GM19467 (cell line): ENCODE measurements around the gene OLIG2.

Source experiments
- ATAC-seq: cut with Tn5 transposase; IDR thresholded peaks from one replicate; pipeline ENCODE4 v1.9.1; 2021; ENCODE audit warnings: mild to moderate bottlenecking, moderate library complexity; ENCODE audit not compliant: unreplicated experiment

The OLIG2 gene

DNA sequence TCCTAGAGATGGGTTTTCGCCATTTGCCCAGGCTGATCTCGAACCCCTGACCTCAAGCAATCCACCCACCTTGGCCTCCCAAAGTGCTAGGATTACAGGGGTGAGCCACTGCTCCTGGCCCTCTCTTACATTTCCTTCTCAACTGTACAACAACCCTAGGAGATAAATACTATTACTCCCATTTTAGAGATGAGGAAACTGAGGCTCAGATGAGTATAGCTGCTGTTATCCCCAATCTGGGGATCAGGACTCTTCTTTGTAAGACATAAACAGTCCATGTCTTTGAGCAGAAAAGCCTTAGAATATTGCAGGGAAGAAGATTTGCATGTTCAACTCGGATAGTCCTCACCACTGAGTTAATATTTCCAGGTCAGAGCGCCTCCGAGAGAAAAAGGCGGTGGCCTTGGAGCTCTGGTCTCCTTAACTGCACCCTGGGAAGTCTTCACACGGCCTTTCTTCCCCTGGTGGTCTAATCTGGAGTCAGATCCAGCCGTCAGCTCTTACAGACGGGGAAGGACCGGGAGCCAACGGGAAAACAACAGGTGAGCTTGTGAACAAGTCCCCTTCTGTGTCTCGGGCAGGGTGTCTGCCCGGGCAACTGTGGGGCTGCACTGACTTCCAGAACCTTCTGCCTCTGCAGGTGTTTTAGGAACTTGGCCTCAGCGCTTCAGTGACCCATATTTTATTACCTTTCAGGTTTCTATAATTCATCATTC is 38.3 kb downstream of the OLIG2 start:
- no peak for ATAC-seq

DNA sequence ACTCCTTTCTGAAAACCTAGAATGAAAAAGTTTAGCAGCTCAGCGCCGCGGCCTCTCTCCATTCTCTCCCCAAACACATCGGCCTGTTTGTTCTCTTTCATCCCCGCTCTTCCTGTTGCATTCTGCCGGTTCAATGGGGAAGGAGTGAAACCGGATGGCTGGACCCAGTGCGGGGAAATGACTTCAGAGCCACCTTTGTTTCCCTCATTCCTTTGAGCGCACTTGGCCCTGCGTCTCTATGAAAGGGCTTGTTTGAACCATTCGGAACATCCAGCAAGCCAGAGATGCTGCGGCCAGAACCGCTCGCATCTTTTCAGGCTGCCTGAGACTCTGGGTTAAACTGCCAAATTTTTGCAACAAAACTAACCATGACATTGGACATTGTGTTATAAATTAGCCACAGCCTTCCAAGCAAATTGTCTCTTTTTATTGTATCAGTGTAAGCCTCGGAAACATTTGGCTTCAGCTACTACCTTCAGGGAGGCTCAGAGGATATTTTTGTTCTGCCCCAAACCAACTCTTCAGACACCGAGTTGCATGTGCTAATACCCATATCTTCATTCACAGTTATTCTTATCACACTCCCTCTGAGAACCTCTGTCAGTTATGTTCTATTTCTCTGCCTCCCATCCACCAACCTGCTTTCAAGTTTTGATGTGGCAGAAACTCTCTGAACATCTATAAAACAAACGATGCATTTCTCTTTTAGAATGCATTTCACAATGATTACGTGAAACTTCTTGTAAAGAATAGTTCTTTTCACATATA is 39.1 kb downstream of the OLIG2 start:
- ATAC-seq: no peak

DNA sequence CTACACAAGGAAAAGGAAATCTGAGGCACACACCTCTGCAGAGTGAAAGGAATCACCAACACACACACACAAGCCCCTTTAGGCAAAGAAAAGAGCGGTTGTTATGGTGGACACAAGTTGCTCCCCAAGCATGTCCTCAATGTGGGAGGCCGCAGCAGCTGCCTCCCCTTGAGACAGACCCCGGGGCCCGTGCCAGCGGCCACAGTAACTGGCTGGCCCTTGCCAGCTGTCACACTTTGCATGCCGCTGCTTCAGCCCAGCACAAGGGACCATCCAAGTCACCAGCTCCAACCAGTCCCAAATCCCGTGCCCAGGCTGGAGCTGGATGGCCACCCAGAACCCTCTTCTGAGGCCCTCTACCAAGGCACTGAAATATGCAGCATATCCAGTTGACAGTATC is 41.3 kb downstream of the OLIG2 start:
- ATAC-seq: no peak

DNA sequence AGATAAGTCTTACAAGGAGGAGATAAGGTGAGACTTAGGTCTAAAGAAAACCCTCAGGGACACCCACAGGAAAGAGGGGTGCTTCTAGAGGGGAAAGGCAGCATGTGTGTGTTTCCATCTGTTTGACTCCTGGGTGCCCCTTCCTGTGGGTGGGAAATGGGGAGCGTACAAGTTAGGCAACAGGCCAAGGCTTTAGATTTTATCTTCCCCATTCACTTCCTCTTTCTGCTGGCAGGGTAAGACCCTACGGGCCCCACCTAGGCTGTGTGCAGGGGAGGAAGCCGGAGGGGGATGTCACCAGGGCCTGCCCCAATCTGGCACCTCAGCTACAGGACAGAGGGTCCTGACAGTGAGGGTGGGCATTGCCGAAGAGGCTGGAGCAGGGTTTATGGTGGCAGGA is 41.7 kb downstream of the OLIG2 start:
- no peak for ATAC-seq

DNA sequence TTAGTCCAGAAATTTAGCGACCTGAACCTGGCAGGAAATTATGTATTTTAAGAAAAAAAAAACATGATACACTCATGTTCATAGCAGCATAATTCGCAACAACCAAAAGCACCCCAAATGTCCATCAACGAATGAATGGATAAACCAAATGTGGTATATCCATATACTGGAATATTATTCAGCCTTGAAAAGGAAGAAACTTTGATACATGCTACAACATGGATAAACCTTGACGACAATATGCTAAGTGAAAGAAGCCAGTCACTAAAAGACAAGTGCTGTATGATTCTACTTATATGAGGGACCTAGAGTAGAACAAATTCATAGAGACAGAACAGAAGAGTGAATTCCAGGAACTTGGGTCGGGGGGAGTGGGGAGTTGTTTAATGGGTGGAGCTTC is 43.5 kb downstream of the OLIG2 start:
- no peak for ATAC-seq

DNA sequence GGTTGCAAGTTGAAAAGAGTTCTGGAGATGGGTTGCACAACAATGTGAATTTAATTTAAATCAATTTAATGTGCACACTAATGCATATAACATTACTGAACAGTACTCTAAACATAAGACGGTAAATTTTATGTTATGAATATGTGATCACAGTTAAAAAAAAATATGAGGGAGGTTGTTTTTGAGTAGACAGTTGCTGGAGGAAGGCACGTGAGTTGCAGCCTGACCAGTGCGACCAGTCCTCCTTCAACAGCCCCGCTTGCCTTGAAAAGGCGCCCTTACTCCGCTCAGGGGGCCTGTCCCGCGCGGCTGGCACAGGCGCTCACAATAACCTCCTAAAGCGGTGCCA is 43.9 kb downstream of the OLIG2 start:
- ATAC-seq: no peak

DNA sequence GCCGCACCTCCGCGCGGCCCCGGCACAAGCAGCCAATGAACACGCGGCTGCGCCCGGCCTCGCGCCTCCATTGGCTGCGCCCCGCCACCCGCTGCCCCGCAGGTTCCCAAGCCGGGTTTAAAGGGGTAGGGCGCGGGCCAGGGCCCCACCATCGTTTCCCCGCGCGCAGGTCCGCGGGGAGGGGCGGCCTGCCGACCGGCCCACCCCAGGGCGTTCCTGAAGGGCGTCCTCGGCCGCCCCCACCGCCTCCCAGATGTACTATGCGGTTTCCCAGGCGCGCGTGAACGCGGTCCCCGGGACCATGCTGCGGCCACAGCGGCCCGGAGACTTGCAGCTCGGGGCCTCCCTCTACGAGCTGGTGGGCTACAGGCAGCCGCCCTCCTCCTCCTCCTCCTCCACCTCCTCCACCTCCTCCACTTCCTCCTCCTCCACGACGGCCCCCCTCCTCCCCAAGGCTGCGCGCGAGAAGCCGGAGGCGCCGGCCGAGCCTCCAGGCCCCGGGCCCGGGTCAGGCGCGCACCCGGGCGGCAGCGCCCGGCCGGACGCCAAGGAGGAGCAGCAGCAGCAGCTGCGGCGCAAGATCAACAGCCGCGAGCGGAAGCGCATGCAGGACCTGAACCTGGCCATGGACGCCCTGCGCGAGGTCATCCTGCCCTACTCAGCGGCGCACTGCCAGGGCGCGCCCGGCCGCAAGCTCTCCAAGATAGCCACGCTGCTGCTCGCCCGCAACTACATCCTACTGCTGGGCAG is 44.4 kb downstream of the OLIG2 start, which contains the start of gene OLIG1:
OLIG1 (plus strand) TSS at position 148 of the 750 bp plus-strand sequence; CDS start at position 254, 106 bp downstream.
- no peak for ATAC-seq

DNA sequence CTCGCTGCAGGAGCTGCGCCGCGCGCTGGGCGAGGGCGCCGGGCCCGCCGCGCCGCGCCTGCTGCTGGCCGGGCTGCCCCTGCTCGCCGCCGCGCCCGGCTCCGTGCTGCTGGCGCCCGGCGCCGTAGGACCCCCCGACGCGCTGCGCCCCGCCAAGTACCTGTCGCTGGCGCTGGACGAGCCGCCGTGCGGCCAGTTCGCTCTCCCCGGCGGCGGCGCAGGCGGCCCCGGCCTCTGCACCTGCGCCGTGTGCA is 44.9 kb downstream of the OLIG2 start:
- no peak for ATAC-seq

DNA sequence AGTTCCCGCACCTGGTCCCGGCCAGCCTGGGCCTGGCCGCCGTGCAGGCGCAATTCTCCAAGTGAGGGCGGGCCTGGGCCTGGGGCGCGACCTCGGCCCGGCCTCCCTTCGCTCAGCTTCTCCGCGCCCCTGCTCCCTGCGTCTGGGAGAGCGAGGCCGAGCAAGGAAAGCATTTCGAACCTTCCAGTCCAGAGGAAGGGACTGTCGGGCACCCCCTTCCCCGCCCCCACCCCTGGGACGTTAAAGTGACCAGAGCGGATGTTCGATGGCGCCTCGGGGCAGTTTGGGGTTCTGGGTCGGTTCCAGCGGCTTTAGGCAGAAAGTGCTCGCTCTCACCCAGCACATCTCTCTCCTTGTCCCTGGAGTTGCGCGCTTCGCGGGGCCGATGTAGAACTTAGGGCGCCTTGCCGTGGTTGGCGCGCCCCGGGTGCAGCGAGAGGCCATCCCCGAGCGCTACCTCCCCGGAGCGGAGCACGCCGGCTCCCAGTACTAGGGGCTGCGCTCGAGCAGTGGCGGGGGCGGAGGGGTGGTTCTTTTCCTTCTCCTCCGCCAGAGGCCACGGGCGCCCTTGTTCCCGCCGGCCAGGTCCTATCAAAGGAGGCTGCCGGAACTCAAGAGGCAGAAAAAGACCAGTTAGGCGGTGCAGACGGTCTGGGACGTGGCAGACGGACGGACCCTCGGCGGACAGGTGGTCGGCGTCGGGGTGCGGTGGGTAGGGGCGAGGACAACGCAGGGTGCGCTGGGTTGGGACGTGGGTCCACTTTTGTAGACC is 45.4 kb downstream of the OLIG2 start:
- no peak for ATAC-seq

DNA sequence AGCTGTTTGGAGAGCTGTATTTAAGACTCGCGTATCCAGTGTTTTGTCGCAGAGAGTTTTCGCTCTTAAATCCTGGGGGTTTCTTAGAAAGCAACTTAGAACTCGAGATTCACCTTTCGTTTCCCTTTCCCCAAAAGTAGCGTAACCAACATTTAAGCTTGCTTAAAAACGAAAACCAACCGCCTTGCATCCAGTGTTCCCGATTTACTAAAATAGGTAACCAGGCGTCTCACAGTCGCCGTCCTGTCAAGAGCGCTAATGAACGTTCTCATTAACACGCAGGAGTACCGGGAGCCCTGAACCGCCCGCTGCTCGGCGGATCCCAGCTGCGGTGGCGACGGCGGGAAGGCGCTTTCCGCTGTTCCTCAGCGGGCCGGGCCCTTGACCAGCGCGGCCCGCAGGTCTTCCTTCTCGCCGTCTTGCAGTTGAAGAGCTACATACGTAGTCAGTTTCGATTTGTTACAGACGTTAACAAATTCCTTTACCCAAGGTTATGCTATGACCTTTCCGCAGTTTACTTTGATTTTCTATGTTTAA is 46.1 kb downstream of the OLIG2 start:
- ATAC-seq: no peak

DNA sequence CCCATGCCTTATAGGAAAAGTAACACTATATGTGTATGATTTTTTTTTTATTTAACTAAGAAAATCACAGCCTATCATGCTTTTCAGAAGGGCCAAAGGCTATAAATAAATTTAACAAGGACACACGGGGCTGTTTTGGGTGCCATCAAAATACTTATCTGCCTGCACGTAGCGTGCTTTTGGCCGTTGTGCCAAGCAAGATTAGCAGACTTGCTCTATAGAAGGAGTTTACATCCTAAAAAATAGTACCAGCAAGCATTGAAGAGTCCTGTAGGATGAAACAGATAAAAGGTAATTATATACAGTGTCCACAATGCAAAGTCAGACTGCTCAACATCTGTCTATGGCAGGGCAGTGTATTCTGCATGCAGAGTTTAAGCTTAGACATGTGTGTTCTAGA is 47.9 kb downstream of the OLIG2 start:
- ATAC-seq: no peak

DNA sequence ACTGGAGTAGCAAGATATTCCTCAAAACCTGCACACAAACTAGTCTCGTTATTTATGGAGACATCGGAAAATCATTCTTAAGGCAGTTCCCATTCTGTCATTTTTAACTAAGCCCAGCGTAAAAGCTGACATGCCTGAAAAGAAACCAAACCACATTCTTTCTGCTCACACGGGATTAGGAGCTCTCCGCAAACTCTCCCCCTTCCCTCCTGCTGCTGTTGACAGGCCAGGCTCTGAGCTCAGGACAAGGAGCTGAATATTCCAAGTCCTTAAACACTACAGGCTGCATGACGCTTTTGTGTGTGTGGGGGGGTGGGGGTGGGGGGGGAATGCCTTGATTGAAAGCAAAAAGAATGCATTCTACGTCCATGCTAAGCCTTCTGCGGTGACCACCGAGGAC is 49.4 kb downstream of the OLIG2 start:
- ATAC-seq: no peak

DNA sequence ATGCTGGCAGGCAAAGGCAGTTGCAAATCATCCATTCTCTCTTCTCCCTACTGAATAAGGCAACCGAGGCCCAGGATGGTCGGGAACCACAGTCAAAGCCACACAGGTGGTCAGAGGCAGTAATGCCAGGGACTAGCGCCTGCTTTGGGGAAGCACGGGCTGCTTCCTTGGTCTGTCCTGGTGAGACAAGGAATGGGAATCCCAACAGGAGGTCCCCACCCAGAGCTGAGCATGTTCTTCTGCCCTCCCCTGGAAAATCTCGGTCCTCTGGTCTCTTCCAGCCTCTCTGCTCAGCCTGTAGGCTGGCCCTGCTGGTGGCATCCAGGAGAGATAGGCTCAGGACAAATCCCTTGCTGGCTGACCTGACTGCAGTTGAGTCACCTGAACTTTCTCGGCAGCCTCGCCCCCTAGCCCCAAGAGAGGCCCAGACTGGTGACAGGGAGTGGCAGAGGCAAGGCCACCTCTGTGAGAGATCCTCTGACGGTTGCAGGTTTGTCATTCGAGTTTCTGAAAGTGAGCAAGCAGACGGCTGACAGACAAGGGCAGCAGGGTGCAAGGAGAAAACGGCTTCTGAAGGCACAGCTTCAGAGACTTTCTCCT is 50.0 kb downstream of the OLIG2 start:
- ATAC-seq: no peak

DNA sequence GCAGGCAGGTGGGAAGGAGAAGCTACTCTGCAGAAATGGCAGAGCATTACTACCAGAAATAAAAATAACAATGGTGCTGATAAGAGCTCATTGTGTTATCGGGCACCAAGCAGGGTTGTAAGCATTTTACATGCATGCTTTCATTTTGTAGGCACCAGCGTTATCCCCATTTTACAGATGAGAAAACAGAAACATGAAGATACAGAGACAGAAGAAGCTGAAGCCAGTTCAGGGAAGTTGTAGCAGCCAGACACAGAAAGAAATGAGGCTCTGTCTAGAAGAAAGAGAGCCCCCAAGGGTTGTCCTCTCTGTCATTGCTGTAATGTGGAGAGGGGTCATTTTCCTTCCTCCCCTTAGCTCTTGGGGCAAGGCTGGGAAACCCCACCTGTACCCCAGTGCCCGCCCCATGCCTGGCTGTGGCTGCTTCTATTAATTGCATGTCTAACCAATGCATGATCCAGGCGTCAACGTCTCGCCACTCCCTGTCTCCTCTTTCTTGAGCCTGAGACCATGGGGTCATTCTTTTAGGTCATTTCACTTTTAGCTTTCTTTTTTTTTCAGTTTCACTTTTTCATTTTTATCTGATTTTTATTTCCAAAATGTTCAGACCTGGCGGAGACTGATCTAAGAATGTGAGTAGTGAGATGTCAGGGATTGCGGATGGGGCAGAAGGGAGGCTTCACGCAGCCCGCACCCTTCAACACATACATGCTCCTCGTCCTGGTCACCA is 51.0 kb downstream of the OLIG2 start:
- no peak for ATAC-seq
